Kidney epithelial cell (primary cell): ENCODE data around the gene GTF2IRD1. TPM values are rescaled to one million over a fixed set of nuclear protein-coding genes. Genes with fewer than 3 reads are reported as not detected.

Experiments
- DNase-seq: peaks from one replicate; pipeline ENCODE4 v3.0.0-alpha.2; 2010; ENCODE audit warnings: low read depth
- H3K27me3 ChIP-seq: 2 replicates; pipeline ENCODE4 v1.6.0; 2011; ENCODE audit warnings: low read length; ENCODE audit not compliant: control insufficient read depth, insufficient read depth
- H3K36me3 ChIP-seq: 2 replicates; pipeline ENCODE4 v1.5.1; 2011; ENCODE audit warnings: low read length; ENCODE audit not compliant: control insufficient read depth, insufficient read depth
- H3K4me3 ChIP-seq: 2 replicates; pipeline ENCODE4 v1.5.1; 2011; ENCODE audit warnings: low read depth, mild to moderate bottlenecking, control low read depth, low read length
- total RNA-seq: library from RNA; depleted of rRNA; stranded (reverse); fragments of >200 nt; gene quantifications from 2 replicates; pipeline ENCODE4 v1.2.3, GENCODE V29; 2015
- TF ChIP-seq, protein P1 (sequence below): IDR thresholded peaks from 2 replicates; pipeline ENCODE4 v1.5.1; 2011; ENCODE audit warnings: mild to moderate bottlenecking, moderate library complexity, low read length, control low read depth, inconsistent platforms; ENCODE audit not compliant: insufficient read depth, poor library complexity, severe bottlenecking

The GTF2IRD1 gene
- total RNA-seq, 1 donor from 2014 or later: 36.8 TPM

DNA sequence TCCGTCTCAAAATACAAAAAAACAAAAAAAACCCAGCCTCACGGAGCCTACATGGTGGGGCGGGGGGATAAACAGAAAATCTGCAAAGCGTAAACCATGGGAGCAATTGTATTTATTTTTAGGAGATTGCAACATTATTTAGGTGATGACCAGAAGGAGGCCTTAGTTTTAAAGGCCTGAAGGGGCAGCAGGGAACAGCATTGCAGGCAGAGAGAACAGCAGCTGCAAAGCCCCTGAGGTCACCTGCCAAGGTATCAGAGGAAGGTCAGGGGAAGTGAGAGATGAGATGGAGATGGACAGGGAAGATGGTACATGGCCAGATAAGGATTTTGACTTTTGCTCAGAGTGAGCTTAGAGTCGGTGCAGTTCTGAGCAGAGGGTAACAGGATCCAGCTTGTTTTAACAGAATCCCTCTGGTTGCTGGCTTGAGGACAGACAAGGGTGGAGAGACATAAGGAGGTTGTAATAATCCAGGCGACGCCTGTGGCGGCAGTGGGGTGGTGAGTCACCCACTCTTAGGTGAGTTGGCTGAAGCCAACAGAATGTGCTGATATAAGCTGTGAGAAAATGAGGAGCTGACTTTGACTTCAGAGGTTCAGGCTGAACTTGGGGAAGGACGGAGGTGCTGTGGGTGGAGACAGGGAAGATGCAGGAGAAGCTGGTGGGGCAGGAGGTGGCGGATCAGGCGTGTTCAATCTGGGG, 121.5 kb downstream of the GTF2IRD1 start:
- TF ChIP-seq, protein P1, sequence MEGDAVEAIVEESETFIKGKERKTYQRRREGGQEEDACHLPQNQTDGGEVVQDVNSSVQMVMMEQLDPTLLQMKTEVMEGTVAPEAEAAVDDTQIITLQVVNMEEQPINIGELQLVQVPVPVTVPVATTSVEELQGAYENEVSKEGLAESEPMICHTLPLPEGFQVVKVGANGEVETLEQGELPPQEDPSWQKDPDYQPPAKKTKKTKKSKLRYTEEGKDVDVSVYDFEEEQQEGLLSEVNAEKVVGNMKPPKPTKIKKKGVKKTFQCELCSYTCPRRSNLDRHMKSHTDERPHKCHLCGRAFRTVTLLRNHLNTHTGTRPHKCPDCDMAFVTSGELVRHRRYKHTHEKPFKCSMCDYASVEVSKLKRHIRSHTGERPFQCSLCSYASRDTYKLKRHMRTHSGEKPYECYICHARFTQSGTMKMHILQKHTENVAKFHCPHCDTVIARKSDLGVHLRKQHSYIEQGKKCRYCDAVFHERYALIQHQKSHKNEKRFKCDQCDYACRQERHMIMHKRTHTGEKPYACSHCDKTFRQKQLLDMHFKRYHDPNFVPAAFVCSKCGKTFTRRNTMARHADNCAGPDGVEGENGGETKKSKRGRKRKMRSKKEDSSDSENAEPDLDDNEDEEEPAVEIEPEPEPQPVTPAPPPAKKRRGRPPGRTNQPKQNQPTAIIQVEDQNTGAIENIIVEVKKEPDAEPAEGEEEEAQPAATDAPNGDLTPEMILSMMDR: no peak
- Histone ChIP-seq H3K27me3 (no peaks in the 10 kb centered on the region), H3K4me3 (no peak overlapping the region), H3K36me3 (no peaks in the 10 kb centered on the region)
- DNase-seq: peak; percentile 57

DNA sequence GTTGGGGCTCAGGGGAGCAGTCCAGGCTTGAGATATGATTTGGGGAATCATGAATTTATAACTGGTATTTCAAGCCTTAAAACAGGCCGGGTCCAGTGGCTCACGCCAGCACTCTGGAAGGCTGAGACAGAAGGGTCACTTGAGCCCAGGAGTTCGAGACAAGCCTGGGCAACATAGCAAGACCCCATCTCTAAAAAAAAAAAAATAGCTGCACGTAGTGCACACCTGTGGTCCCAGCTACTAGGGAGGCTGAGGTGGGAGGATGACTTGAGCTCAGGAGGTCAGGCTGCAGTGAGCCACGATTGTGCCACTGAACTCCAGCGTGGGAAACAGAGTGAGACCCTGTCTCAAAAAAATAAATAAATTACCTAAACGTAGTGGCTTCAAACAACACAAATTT, 122.1 kb downstream of the GTF2IRD1 start:
- DNase-seq: no peak
- no peaks in the 10 kb centered on the region for H3K36me3 ChIP-seq
- no peaks in the 10 kb centered on the region for H3K27me3 ChIP-seq
- TF ChIP-seq, protein P1: no peak
- no peak overlapping the region for H3K4me3 ChIP-seq

DNA sequence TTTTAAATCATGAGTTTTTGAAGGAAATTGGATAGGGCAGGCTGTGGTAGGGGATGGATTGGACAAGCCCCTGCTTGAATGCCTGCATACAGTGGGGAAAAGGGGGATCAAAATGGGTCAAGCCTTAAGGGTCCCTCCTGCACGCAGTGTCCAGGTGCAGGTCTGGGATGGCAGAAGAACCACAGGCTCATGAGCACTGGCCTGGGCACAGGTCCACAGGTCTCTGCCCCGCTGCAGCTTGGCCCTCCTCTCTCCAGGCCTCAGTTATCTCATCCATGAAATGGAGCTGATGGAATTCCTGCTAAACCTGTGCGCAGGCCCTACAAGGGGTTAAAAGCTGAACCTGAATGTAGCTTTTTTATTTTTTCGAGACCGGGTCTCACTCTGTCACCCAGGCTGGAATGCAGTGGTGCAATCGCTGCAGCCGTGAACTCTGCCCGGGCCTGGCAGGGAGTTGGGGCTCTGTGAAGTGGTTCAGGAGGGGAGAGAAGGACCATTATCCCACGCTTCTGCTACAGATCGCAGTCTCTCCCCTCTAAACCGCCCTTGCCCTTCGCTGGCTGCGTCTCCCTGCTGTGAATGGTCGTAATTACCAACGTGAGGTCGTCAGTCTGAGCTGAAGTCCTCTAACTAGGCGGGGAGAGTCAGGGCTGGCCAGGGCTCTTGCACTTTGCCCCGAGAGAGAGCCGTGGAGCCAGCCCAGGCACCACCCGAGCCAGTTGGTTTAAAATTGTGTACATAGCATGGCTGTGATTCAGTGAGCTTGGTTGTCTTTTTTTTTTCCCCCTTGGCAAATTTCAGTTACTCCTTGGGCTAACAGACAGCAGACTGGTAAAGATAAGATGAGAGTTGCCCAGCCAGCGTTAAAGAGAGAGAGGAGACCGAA, 126.3 kb downstream of the GTF2IRD1 start:
- no peaks in the 10 kb centered on the region for H3K36me3 ChIP-seq
- DNase-seq: no peak
- TF ChIP-seq, protein P1: no peak
- H3K4me3 ChIP-seq: no peak overlapping the region
- H3K27me3 ChIP-seq: no peaks in the 10 kb centered on the region

DNA sequence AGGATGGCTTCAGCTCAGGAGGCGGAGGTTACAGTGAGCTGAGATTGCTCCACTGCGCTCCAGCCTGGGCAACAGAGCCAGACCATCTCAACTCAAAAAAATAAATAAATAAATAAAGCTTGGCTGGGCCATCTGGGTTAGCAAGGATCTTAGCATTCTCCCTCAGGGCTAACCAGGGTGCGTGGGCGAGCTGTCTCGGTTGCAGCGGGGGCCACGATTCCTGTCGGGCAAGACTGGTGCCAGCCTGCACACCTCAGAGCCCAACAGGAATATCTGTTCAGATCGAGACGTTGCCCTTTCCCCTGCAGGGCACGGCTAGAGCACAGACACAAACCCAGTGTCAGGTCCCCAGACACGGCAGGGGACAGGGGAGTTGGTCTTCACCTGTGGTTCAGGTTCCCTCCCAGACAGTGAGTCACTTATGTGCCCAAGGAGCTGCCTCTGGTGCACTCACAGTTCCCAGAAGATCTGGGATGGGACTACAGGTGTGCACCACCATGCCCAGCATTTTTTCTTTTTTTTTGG, 128.3 kb downstream of the GTF2IRD1 start:
- no peaks in the 10 kb centered on the region for H3K27me3 ChIP-seq
- H3K36me3 ChIP-seq: no peaks in the 10 kb centered on the region
- no peak overlapping the region for H3K4me3 ChIP-seq
- no peak for DNase-seq
- TF ChIP-seq, protein P1: no peak

DNA sequence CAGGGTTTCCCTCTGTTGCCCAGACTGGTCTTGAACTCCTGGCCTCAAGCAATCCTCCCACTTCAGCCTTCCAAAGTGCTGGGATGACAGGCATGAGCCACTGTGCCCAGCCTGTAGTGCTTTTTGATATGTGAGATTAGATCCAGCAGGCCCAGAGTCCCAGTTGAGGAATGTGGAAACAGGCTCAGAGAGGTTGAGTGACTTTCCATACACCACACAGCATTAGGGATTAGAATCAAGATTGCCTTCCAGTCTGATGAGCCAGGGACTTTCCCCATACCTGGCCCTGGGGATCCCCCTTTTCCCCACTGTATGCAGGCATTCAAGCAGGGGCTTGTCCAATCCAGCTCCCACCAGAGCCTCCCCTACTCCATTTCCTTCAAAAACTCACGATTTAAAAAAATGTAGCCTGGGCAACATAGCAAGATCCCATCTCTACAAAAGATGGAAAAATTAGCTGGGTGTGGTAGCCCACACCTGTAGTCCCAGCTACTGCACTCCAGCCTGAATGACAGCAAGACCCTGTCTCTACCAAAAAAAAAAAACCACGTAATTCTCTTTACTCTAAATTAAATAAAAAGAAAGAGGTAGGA, 128.8 kb downstream of the GTF2IRD1 start:
- no peak overlapping the region for H3K4me3 ChIP-seq
- H3K36me3 ChIP-seq: no peaks in the 10 kb centered on the region
- TF ChIP-seq, protein P1: no peak
- no peaks in the 10 kb centered on the region for H3K27me3 ChIP-seq
- no peak for DNase-seq
